ENCODE results near the gene CCDC187. TPM values are rescaled to one million over a fixed set of nuclear protein-coding genes. Genes with fewer than 3 reads are reported as not detected.

Gene CCDC187
- polyA plus RNA-seq, 3 donors: not detected

- Mint-ChIP-seq H3K36me3 (peaks cover 57 to 64% of the 10 kb centered on the region in 2 donors), H3K27ac (no peak overlapping the region), H3K4me1 (peaks cover 4% of the 10 kb centered on the region), H3K27me3 (ENCODE audit: low read depth in 3 of 3) (peaks cover 0 to 3% (median 1%) of the 10 kb centered on the region in 3 donors), H3K4me3 (no peak overlapping the region), H3K9me3 (peaks cover 0 to 10% (median 3%) of the 10 kb centered on the region in 7 donors)
- DNase-seq: no peak
- H3K9ac ChIP-seq (ENCODE audit: insufficient read depth, low read length, poor library complexity, severe bottlenecking): no peak overlapping the region
- TF ChIP-seq, protein P1, sequence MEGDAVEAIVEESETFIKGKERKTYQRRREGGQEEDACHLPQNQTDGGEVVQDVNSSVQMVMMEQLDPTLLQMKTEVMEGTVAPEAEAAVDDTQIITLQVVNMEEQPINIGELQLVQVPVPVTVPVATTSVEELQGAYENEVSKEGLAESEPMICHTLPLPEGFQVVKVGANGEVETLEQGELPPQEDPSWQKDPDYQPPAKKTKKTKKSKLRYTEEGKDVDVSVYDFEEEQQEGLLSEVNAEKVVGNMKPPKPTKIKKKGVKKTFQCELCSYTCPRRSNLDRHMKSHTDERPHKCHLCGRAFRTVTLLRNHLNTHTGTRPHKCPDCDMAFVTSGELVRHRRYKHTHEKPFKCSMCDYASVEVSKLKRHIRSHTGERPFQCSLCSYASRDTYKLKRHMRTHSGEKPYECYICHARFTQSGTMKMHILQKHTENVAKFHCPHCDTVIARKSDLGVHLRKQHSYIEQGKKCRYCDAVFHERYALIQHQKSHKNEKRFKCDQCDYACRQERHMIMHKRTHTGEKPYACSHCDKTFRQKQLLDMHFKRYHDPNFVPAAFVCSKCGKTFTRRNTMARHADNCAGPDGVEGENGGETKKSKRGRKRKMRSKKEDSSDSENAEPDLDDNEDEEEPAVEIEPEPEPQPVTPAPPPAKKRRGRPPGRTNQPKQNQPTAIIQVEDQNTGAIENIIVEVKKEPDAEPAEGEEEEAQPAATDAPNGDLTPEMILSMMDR (IDR thresholded peaks at IDR 0.05): no peak
- no peaks in the 10 kb centered on the region for H3K4me1 ChIP-seq (ENCODE audit: control insufficient read depth in 1 of 2, insufficient read depth in 2 of 2, low read length in 2 of 2)
- H3K27ac ChIP-seq (ENCODE audit: low read depth in 1 of 2, low read length in 2 of 2): no peak overlapping the region
- H2AFZ ChIP-seq (ENCODE audit: insufficient read depth, low read depth, low read length, poor library complexity, severe bottlenecking): no peak overlapping the region
- H3K4me2 ChIP-seq (replicated peaks; ENCODE audit: extremely low read depth, low read length, poor library complexity, severe bottlenecking): no peak overlapping the region
- 97% methylated on average over 28 of the region's 35 CpGs for WGBS (ENCODE audit: insufficient coverage)
- H3K4me3 ChIP-seq (replicated peaks in 1 of 3; ENCODE audit: low read depth in 2 of 3, low read length in 3 of 3): no peak overlapping the region
- H3K79me2 ChIP-seq (ENCODE audit: insufficient read depth, low read length): no peaks in the 10 kb centered on the region
- H3K27me3 ChIP-seq (ENCODE audit: control insufficient read depth in 2 of 2, insufficient read depth in 2 of 2, low read length in 2 of 2): no peaks in the 10 kb centered on the region
- H3K9me3 ChIP-seq (replicated peaks in 1 of 2; ENCODE audit: control insufficient read depth in 1 of 2, insufficient read depth in 1 of 2, low read length in 2 of 2): peaks cover 0 to 10% of the 10 kb centered on the region in 2 donors
- H4K20me1 ChIP-seq (ENCODE audit: insufficient read depth, low read length): no peaks in the 10 kb centered on the region
- intact Hi-C loops (cut with micrococcal nuclease): no loop called here
- H3K36me3 ChIP-seq (replicated peaks in 1 of 2; ENCODE audit: control insufficient read depth in 1 of 2, insufficient read depth in 2 of 2, low read length in 2 of 2): peaks cover 26 to 52% of the 10 kb centered on the region in 2 donors
Observed at GRCh38 chr9:136211441-136212344, 92.2 kb downstream of the CCDC187 start.

- H3K9me3 ChIP-seq (replicated peaks in 1 of 2; ENCODE audit: control insufficient read depth in 1 of 2, insufficient read depth in 1 of 2, low read length in 2 of 2): peaks cover 0 to 10% of the 10 kb centered on the region in 2 donors
- H3K36me3 ChIP-seq (replicated peaks in 1 of 2; ENCODE audit: control insufficient read depth in 1 of 2, insufficient read depth in 2 of 2, low read length in 2 of 2): peaks cover 23 to 45% of the 10 kb centered on the region in 2 donors
- Mint-ChIP-seq H3K4me3 (no peak overlapping the region), H3K27me3 (ENCODE audit: low read depth in 3 of 3) (peaks cover 0 to 5% (median 3%) of the 10 kb centered on the region in 3 donors), H3K9me3 (peaks cover 0 to 10% (median 3%) of the 10 kb centered on the region in 7 donors), H3K36me3 (peaks cover 58 to 59% of the 10 kb centered on the region in 2 donors), H3K4me1 (peaks cover 6% of the 10 kb centered on the region), H3K27ac (no peak overlapping the region)
- H3K9ac ChIP-seq (ENCODE audit: insufficient read depth, low read length, poor library complexity, severe bottlenecking): no peak overlapping the region
- H3K79me2 ChIP-seq (ENCODE audit: insufficient read depth, low read length): no peaks in the 10 kb centered on the region
- TF ChIP-seq, protein P1 (IDR thresholded peaks at IDR 0.05): no peak
- H4K20me1 ChIP-seq (ENCODE audit: insufficient read depth, low read length): no peaks in the 10 kb centered on the region
- no peaks in the 10 kb centered on the region for H3K4me1 ChIP-seq (ENCODE audit: control insufficient read depth in 1 of 2, insufficient read depth in 2 of 2, low read length in 2 of 2)
- H3K27ac ChIP-seq (ENCODE audit: low read depth in 1 of 2, low read length in 2 of 2): no peak overlapping the region
- H3K4me3 ChIP-seq (replicated peaks in 1 of 3; ENCODE audit: low read depth in 2 of 3, low read length in 3 of 3): no peak overlapping the region
- no peaks in the 10 kb centered on the region for H3K27me3 ChIP-seq (ENCODE audit: control insufficient read depth in 2 of 2, insufficient read depth in 2 of 2, low read length in 2 of 2)
- no peak for DNase-seq
- 96% methylated on average over 15 of the region's 15 CpGs for WGBS (ENCODE audit: insufficient coverage)
- H2AFZ ChIP-seq (ENCODE audit: insufficient read depth, low read depth, low read length, poor library complexity, severe bottlenecking): no peak overlapping the region
- H3K4me2 ChIP-seq (replicated peaks; ENCODE audit: extremely low read depth, low read length, poor library complexity, severe bottlenecking): no peak overlapping the region
- intact Hi-C loops (cut with micrococcal nuclease): no loop called here
Observed at GRCh38 chr9:136211006-136211405, 92.9 kb downstream of the CCDC187 start.
